Measurements from ENCODE around the gene DPEP1. TPM values are rescaled to one million over a fixed set of nuclear protein-coding genes. Genes with fewer than 3 reads are reported as not detected.

Gene DPEP1
- total RNA-seq, 1 donor from 2014 or later: not detected

DNA sequence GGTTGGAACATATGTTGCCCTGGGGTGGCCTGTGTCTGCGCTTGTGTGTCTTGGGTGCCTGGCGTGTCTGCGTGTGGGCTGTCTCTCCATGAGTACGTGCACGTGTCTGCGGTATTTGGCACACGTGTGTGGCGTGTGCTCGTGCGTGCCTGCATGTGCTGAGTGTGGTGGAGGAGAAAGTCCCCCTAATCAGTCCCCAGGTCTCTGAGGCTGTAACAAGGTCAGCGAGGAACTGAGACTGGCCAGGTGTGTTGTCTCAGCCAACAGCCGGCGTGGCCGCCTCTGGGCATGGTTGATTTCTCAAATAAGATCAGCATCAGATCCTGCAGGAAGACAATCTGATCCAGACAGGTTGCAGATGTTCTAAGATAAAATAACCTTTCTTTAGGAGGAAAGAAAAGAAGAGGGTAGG lies 41.4 kb upstream of the DPEP1 start:
- TF ChIP-seq CTCF (IDR thresholded peaks at IDR 0.05): no peak
- Mint-ChIP-seq H3K27me3 (ENCODE audit: unreplicated experiment) (no peaks in the 10 kb centered on the region), H3K4me3 (ENCODE audit: unreplicated experiment) (no peak overlapping the region), H3K36me3 (ENCODE audit: unreplicated experiment) (peaks cover 2% of the 10 kb centered on the region), H3K9me3 (ENCODE audit: unreplicated experiment) (no peaks in the 10 kb centered on the region), H3K27ac (ENCODE audit: unreplicated experiment) (no peak overlapping the region), H3K4me1 (ENCODE audit: unreplicated experiment) (peaks cover 16% of the 10 kb centered on the region)
- DNase-seq (ENCODE audit: extremely low spot score, unreplicated experiment): no peak

GRCh38 chr16:89572485-89573205 lies 40.8 kb upstream of the DPEP1 start:
- H3K9me3 Mint-ChIP-seq (ENCODE audit: unreplicated experiment): no peaks in the 10 kb centered on the region
- no peak for DNase-seq (ENCODE audit: extremely low spot score, unreplicated experiment)
- peaks cover 16% of the 10 kb centered on the region for H3K4me1 Mint-ChIP-seq (ENCODE audit: unreplicated experiment)
- TF ChIP-seq CTCF (IDR thresholded peaks at IDR 0.05): no peak
- no peaks in the 10 kb centered on the region for H3K27me3 Mint-ChIP-seq (ENCODE audit: unreplicated experiment)
- no peak overlapping the region for H3K27ac Mint-ChIP-seq (ENCODE audit: unreplicated experiment)
- no peak overlapping the region for H3K4me3 Mint-ChIP-seq (ENCODE audit: unreplicated experiment)
- H3K36me3 Mint-ChIP-seq (ENCODE audit: unreplicated experiment): peaks cover under 1% of the 10 kb centered on the region

DNA sequence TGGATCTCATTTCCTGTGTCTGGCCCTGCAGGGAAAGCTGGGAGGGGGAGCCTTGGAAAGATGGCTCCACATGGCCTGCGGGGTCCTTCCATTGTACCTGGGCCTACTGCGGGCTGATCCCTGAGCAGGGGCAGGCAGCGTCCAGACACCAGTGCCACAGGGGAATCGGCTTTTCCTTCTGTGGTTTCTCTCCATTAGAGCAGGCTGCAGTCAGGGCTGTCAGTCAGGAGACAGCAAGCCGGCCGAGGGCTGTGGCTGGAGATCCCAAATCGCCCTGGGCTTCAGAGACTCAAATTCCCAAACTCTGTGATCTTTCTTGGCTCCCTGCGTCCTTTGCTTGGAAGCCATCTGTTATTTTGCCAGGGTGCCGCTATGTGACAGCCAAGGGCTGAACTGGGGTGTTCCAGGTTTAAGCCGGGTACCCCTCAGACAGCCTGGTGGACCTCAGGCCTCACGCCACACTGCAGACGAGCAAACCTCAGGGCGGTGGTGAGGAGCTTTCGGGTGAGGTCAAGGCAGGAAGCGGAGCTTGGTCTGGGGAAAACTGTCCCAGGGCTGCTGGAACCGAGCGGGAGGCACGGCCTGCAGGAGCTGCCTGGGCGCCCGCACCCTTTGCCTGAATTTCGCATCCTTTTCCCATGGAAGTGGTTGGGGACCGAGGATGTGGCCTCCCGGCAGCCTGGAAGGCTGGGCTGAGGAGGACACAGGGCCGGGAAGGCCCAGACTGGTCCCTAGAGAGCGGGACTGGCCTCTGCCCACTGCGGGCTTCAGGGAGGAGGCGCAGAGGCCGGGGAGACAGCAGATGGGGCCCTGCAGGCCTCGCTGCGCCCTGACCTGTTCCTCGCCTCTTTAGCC lies 39.4 kb upstream of the DPEP1 start:
- H3K36me3 Mint-ChIP-seq (ENCODE audit: unreplicated experiment): no peaks in the 10 kb centered on the region
- DNase-seq (ENCODE audit: extremely low spot score, unreplicated experiment): no peak
- H3K9me3 Mint-ChIP-seq (ENCODE audit: unreplicated experiment): no peaks in the 10 kb centered on the region
- H3K27ac Mint-ChIP-seq (ENCODE audit: unreplicated experiment): peak overlapping the region; percentile 48
- H3K27me3 Mint-ChIP-seq (ENCODE audit: unreplicated experiment): no peaks in the 10 kb centered on the region
- H3K4me3 Mint-ChIP-seq (ENCODE audit: unreplicated experiment): peak overlapping the region; percentile 35
- H3K4me1 Mint-ChIP-seq (ENCODE audit: unreplicated experiment): peaks cover 16% of the 10 kb centered on the region
- no peak for TF ChIP-seq CTCF (IDR thresholded peaks at IDR 0.05)

- Mint-ChIP-seq H3K4me1 (ENCODE audit: unreplicated experiment) (peaks cover 16% of the 10 kb centered on the region), H3K9me3 (ENCODE audit: unreplicated experiment) (no peaks in the 10 kb centered on the region), H3K36me3 (ENCODE audit: unreplicated experiment) (no peaks in the 10 kb centered on the region), H3K4me3 (ENCODE audit: unreplicated experiment) (peak overlapping the region; percentile 63), H3K27ac (ENCODE audit: unreplicated experiment) (peak overlapping the region; percentile 57), H3K27me3 (ENCODE audit: unreplicated experiment) (no peaks in the 10 kb centered on the region)
- peak; percentile 93 for DNase-seq (ENCODE audit: extremely low spot score, unreplicated experiment)
- peak; percentile 88 for TF ChIP-seq CTCF (IDR thresholded peaks at IDR 0.05)
These were observed 38.7 kb upstream of the DPEP1 start for GRCh38 chr16:89574681-89575246.
